Choroid plexus epithelial cell (primary cell): Measurements from ENCODE around the gene FAM20C.

Source experiments
- DNase-seq: peaks from one replicate; pipeline ENCODE4 v3.0.0-alpha.2; 2010; ENCODE audit warnings: low read depth
- H3K4me3 ChIP-seq: 2 replicates; pipeline ENCODE4 v1.5.1; 2011; ENCODE audit warnings: low read depth, mild to moderate bottlenecking, control low read depth, low read length, moderate library complexity
- CTCF ChIP-seq: conservative IDR thresholded peaks from 2 replicates; pipeline ENCODE4 v1.5.1; 2011; ENCODE audit warnings: low read depth, mild to moderate bottlenecking, control low read depth, inconsistent platforms, low read length, moderate library complexity

Gene FAM20C

GRCh38 chr7:195010-195829 is 2.8 kb downstream of the FAM20C start:
- no peak for TF ChIP-seq CTCF
- peak overlapping the region; percentile 83 for H3K4me3 ChIP-seq

GRCh38 chr7:195830-196128 is 3.4 kb downstream of the FAM20C start:
- H3K4me3 ChIP-seq: peak overlapping the region; percentile 83
- TF ChIP-seq CTCF: no peak
- no peak for DNase-seq

More at GRCh38 chr7:195010-195829, 2.8 kb downstream of the FAM20C start:
- peak; percentile 63 for DNase-seq

- no peak for DNase-seq
- H3K4me3 ChIP-seq: peak overlapping the region; percentile 83
- no peak for TF ChIP-seq CTCF
Measured at GRCh38 chr7:196283-196682, 3.9 kb downstream of the FAM20C start.

- no peak for TF ChIP-seq CTCF
- no peak for DNase-seq
- peak overlapping the region; percentile 83 for H3K4me3 ChIP-seq
Measured at GRCh38 chr7:196778-197321, 4.5 kb downstream of the FAM20C start.

GRCh38 chr7:197413-198335 is 5.3 kb downstream of the FAM20C start:
- no peak for DNase-seq
- H3K4me3 ChIP-seq: no peak overlapping the region
- no peak for TF ChIP-seq CTCF

GRCh38 chr7:199483-200249 is 7.3 kb downstream of the FAM20C start:
- H3K4me3 ChIP-seq: no peak overlapping the region
- no peak for DNase-seq
- no peak for TF ChIP-seq CTCF
